Activated T-cell treated with anti-CD3 and anti-CD28 coated beads, Interleukin-2, amount 50 U/mL, for 1 hour (primary cell): ENCODE measurements around the gene RANBP6.

Source experiments
- DNase-seq: peaks from one replicate; pipeline ENCODE4 v3.0.0-alpha.2; 2020

Gene RANBP6

GRCh38 chr9:6007058-6007769 is 8.2 kb downstream of the RANBP6 start:
- DNase-seq = peak; percentile 95

- no peak for DNase-seq
Measured at GRCh38 chr9:6006749-6007057, 8.7 kb downstream of the RANBP6 start.

- DNase-seq = no peak
Measured at GRCh38 chr9:6000955-6001354, 14.5 kb downstream of the RANBP6 start.

GRCh38 chr9:5999443-6000101 is 15.9 kb downstream of the RANBP6 start:
- no peak for DNase-seq

- DNase-seq = no peak
Measured at GRCh38 chr9:5994493-5994892, 20.9 kb downstream of the RANBP6 start.

GRCh38 chr9:5988265-5988664 is 27.2 kb downstream of the RANBP6 start:
- DNase-seq = no peak

- no peak for DNase-seq
Measured at GRCh38 chr9:5983042-5983441, 32.4 kb downstream of the RANBP6 start.

- DNase-seq = no peak
Measured at GRCh38 chr9:5982317-5982716, 33.1 kb downstream of the RANBP6 start.

GRCh38 chr9:5978523-5978922 is 36.9 kb downstream of the RANBP6 start:
- no peak for DNase-seq

GRCh38 chr9:5976674-5977397 is 38.6 kb downstream of the RANBP6 start:
- DNase-seq = no peak

GRCh38 chr9:5971740-5972139 is 43.7 kb downstream of the RANBP6 start:
- no peak for DNase-seq
